IMR-90 (cell line): ENCODE results near the gene RASGRP3. TPM values are rescaled to one million over a fixed set of nuclear protein-coding genes. Genes with fewer than 3 reads are reported as not detected.

Experiments used
- ATAC-seq: fragments of 200-7000 bp; cut with Tn5 transposase; 2 replicates; pipeline ENCODE4 v1.9.1; 2020; ENCODE audit warnings: low read depth, mild to moderate bottlenecking, moderate library complexity
- BruUV-seq: library from RNA; stranded (reverse); fragments of 400-500 nt; replicated peaks from 2 replicates; lab custom pipeline; 2021; lab: Mats Ljungman, UMichigan
- CTCF ChIA-PET: fragments of 300-600 bp; formaldehyde crosslinking; extraction: SDS; loops from one replicate; lab custom pipeline; 2021; ENCODE audit warnings: antibody characterized with exemption; lab: Yijun Ruan, JAX
- POLR2A ChIA-PET: fragments of 300-600 bp; sonication (Branson Sonifier 250); formaldehyde crosslinking; loops from one replicate; lab custom pipeline; 2022; ENCODE audit warnings: antibody characterized with exemption; ENCODE audit not compliant: unreplicated experiment; lab: Charles Lee
- DNase-seq: peaks from one replicate; pipeline ENCODE4 v3.0.0; 2013
- H2AFZ ChIP-seq: replicated peaks from 2 replicates; pipeline ENCODE3; 2013; ENCODE audit warnings: low read length, mild to moderate bottlenecking; ENCODE audit not compliant: poor library complexity
- H2AK5ac ChIP-seq: 2 replicates; pipeline ENCODE4 v1.6.1; 2013; ENCODE audit warnings: low read depth, low read length, inconsistent platforms
- H2AK9ac ChIP-seq: replicated peaks from 2 replicates; pipeline ENCODE3; 2013; ENCODE audit warnings: mild to moderate bottlenecking, low read depth, low read length, moderate library complexity; ENCODE audit not compliant: poor library complexity
- H2BK120ac ChIP-seq: 2 replicates; pipeline ENCODE4 v1.6.1; 2013; ENCODE audit warnings: low read depth, low read length, inconsistent platforms
- H2BK15ac ChIP-seq: 3 replicates; pipeline ENCODE4 v1.6.1; 2013; ENCODE audit warnings: low read depth, low read length, inconsistent platforms
- H2BK20ac ChIP-seq: 2 replicates; pipeline ENCODE4 v1.6.1; 2013; ENCODE audit warnings: low read depth, mild to moderate bottlenecking, inconsistent platforms, low read length, moderate library complexity
- H2BK5ac ChIP-seq: 2 replicates; pipeline ENCODE4 v1.6.1; 2013; ENCODE audit warnings: mild to moderate bottlenecking, low read depth, low read length, inconsistent platforms; ENCODE audit not compliant: poor library complexity, severe bottlenecking
- H3K14ac ChIP-seq: replicated peaks from 2 replicates; pipeline ENCODE4 v1.6.1; 2013; ENCODE audit warnings: low read depth, low read length, inconsistent platforms
- H3K18ac ChIP-seq: 2 replicates; pipeline ENCODE4 v1.6.1; 2013; ENCODE audit warnings: low read depth, low read length, control low read depth
- H3K23ac ChIP-seq: 2 replicates; pipeline ENCODE4 v1.6.1; 2013; ENCODE audit warnings: low read depth, low read length, inconsistent platforms
- H3K27ac ChIP-seq: 2 replicates; pipeline ENCODE4 v1.5.1; 2013; ENCODE audit warnings: mild to moderate bottlenecking, control low read depth, low read length; ENCODE audit not compliant: insufficient read depth
- H3K27me3 ChIP-seq: 2 replicates; pipeline ENCODE4 v1.6.1; 2013; ENCODE audit warnings: low read length; ENCODE audit not compliant: control insufficient read depth, insufficient read depth
- H3K36me3 ChIP-seq: 2 replicates; pipeline ENCODE4 v1.6.1; 2013; ENCODE audit warnings: low read length, mixed read lengths; ENCODE audit not compliant: control insufficient read depth, insufficient read depth
- H3K4ac ChIP-seq: 2 replicates; pipeline ENCODE4 v1.6.1; 2013; ENCODE audit warnings: low read depth, low read length, inconsistent platforms
- H3K4me1 ChIP-seq: 2 replicates; pipeline ENCODE4 v1.6.1; 2013; ENCODE audit warnings: low read length, mixed read lengths; ENCODE audit not compliant: control insufficient read depth, insufficient read depth
- H3K4me2 ChIP-seq: 2 replicates; pipeline ENCODE4 v1.6.1; 2013; ENCODE audit warnings: low read depth, mild to moderate bottlenecking, control low read depth, low read length, moderate library complexity
- H3K4me3 ChIP-seq: 2 replicates; pipeline ENCODE4 v1.5.1; 2013; ENCODE audit warnings: low read depth, mild to moderate bottlenecking, control low read depth, low read length, moderate library complexity; ENCODE audit not compliant: insufficient read depth
- H3K56ac ChIP-seq: 2 replicates; pipeline ENCODE4 v1.6.1; 2013; ENCODE audit warnings: low read length, inconsistent platforms; ENCODE audit not compliant: insufficient read depth; ENCODE audit errors: extremely low read depth
- H3K79me1 ChIP-seq, 2 experiments: 2 replicates each; pipeline ENCODE4 v1.6.1; 2013; ENCODE audit warnings: low read length in 2 of 2, inconsistent platforms in 1 of 2, low read depth in 1 of 2
- H3K9ac ChIP-seq: 2 replicates; pipeline ENCODE4 v1.6.1; 2013; ENCODE audit warnings: low read depth, low read length, control low read depth
- H3K9me1 ChIP-seq: 2 replicates; pipeline ENCODE4 v1.6.1; 2013; ENCODE audit warnings: low read length, inconsistent platforms; ENCODE audit not compliant: insufficient read depth
- H3K9me3 ChIP-seq: 2 replicates; pipeline ENCODE4 v1.6.1; 2013; ENCODE audit warnings: low read length; ENCODE audit not compliant: control insufficient read depth, insufficient read depth
- H4K20me1 ChIP-seq: 2 replicates; pipeline ENCODE4 v1.6.1; 2013; ENCODE audit warnings: low read length, inconsistent platforms; ENCODE audit not compliant: insufficient read depth
- H4K5ac ChIP-seq: 2 replicates; pipeline ENCODE4 v1.6.1; 2013; ENCODE audit warnings: mild to moderate bottlenecking, low read depth, low read length, control low read depth
- H4K8ac ChIP-seq, 2 experiments: 2 replicates each; pipeline ENCODE4 v1.6.1; 2013; ENCODE audit warnings: low read depth in 2 of 2, low read length in 2 of 2, control low read depth in 1 of 2, inconsistent platforms in 1 of 2
- H4K91ac ChIP-seq: 2 replicates; pipeline ENCODE4 v1.6.1; 2013; ENCODE audit warnings: low read depth, low read length, inconsistent platforms; ENCODE audit not compliant: insufficient read depth
- BHLHE40 ChIP-seq: fragments of 150-350 bp; IDR thresholded peaks from 2 replicates; pipeline ENCODE4 v1.6.1; 2016; ENCODE audit warnings: mild to moderate bottlenecking, low read depth, low read length
- CEBPB ChIP-seq: IDR thresholded peaks from 2 replicates; pipeline ENCODE4 v1.6.1; 2012; ENCODE audit warnings: low read depth, low read length, improper control_type of control experiment
- CHD1 ChIP-seq: IDR thresholded peaks from 2 replicates; pipeline ENCODE4 v1.6.1; 2012; ENCODE audit warnings: low read depth, low read length, improper control_type of control experiment
- FOS ChIP-seq: fragments of 150-350 bp; IDR thresholded peaks from 2 replicates; pipeline ENCODE4 v1.6.1; 2016; ENCODE audit warnings: low read depth, low read length
- MAFK ChIP-seq: IDR thresholded peaks from 2 replicates; pipeline ENCODE4 v1.6.1; 2012; ENCODE audit warnings: low read depth, low read length, improper control_type of control experiment
- MAZ ChIP-seq: IDR thresholded peaks from 2 replicates; pipeline ENCODE4 v1.6.1; 2012; ENCODE audit warnings: low read depth, mild to moderate bottlenecking, low read length, improper control_type of control experiment, moderate library complexity, borderline replicate concordance
- MXI1 ChIP-seq: IDR thresholded peaks from 2 replicates; pipeline ENCODE4 v1.6.1; 2012; ENCODE audit warnings: low read depth, mild to moderate bottlenecking, low read length, moderate library complexity, borderline replicate concordance
- NFE2L2 ChIP-seq: fragments of 150-350 bp; IDR thresholded peaks from 2 replicates; pipeline ENCODE4 v1.6.1; 2016; ENCODE audit warnings: low read depth, mild to moderate bottlenecking, low read length
- POLR2A ChIP-seq: IDR thresholded peaks from 2 replicates; pipeline ENCODE4 v1.6.1; 2012; ENCODE audit warnings: mild to moderate bottlenecking, low read depth, low read length
- RAD21 ChIP-seq: IDR thresholded peaks from 2 replicates; pipeline ENCODE4 v1.6.1; 2012; ENCODE audit warnings: low read length, improper control_type of control experiment
- RCOR1 ChIP-seq: IDR thresholded peaks from 2 replicates; pipeline ENCODE4 v1.6.1; 2012; ENCODE audit warnings: mild to moderate bottlenecking, low read length, improper control_type of control experiment; ENCODE audit not compliant: insufficient replicate concordance
- RFX5 ChIP-seq: IDR thresholded peaks from 2 replicates; pipeline ENCODE4 v1.8.0; 2012; ENCODE audit warnings: low read depth, mild to moderate bottlenecking, low read length, moderate library complexity
- SMC3 ChIP-seq: fragments of 150-350 bp; IDR thresholded peaks from 2 replicates; pipeline ENCODE4 v1.6.1; 2016; ENCODE audit warnings: low read depth, mild to moderate bottlenecking, antibody characterized with exemption, low read length, moderate library complexity
- WGBS, 2 experiments: methylation state at CpG; one replicate each; pipeline versions ENCODE4 v1.1.5 to v1.1.7; 2013; ENCODE audit warnings: missing lambda C conversion rate in 2 of 2; ENCODE audit not compliant: insufficient read length in 1 of 2; ENCODE audit errors: extremely low coverage in 2 of 2; 5-methylcytosine and 5-hydroxymethylcytosine counted together
- dilution Hi-C: fragments of 300-500 bp; cut with HindIII; formaldehyde crosslinking; loops from one replicate; pipeline ENCODE4 v1.14.3; 2018; ENCODE audit warnings: low sequenced_read_pairs; ENCODE audit not compliant: unreplicated experiment
- in situ Hi-C: fragments of 300-500 bp; cut with MboI; formaldehyde crosslinking; loops from 3 replicates; pipeline ENCODE4 v1.14.3; 2019; ENCODE audit warnings: low sequenced_read_pairs, inconsistent platforms, mixed read lengths
- intact Hi-C: fragments of 100-400 bp; cut with micrococcal nuclease; formaldehyde crosslinking; loops from 2 replicates; pipeline ENCODE4 v1.10.0; 2022
- polyA plus RNA-seq, 3 experiments: library from polyadenylated mRNA; depleted of rRNA; stranded (reverse); fragments of >200 nt; gene quantifications; 2 replicates each; pipeline ENCODE4 v1.2.3, GENCODE V29; 2012; ENCODE audit warnings: low replicate concordance in 1 of 3
- total RNA-seq: library from RNA; depleted of rRNA; stranded (reverse); fragments of >200 nt; gene quantifications from 2 replicates; pipeline ENCODE4 v1.2.3, GENCODE V29; 2012
- TF ChIP-seq, protein P1 (sequence below): fragments of 150-350 bp; IDR thresholded peaks from 2 replicates; pipeline ENCODE4 v1.6.1; 2016; ENCODE audit warnings: low read depth, mild to moderate bottlenecking, low read length, moderate library complexity, borderline replicate concordance
- TF ChIP-seq, protein P2 (sequence below): conservative IDR thresholded peaks from 2 replicates; pipeline ENCODE4 v1.5.1; 2012; ENCODE audit warnings: mild to moderate bottlenecking, low read depth, low read length, improper control_type of control experiment
- TF ChIP-seq, protein P3 (sequence below): fragments of 150-350 bp; IDR thresholded peaks from 2 replicates; pipeline ENCODE4 v1.6.1; 2017; ENCODE audit warnings: mild to moderate bottlenecking, antibody characterized with exemption, low read length, low read depth

RASGRP3 gene
- total and polyA plus RNA-seq, 2 of the 4 experiments (the other 2 are of a cell fraction), result 1.7 to 3.0 TPM

DNA sequence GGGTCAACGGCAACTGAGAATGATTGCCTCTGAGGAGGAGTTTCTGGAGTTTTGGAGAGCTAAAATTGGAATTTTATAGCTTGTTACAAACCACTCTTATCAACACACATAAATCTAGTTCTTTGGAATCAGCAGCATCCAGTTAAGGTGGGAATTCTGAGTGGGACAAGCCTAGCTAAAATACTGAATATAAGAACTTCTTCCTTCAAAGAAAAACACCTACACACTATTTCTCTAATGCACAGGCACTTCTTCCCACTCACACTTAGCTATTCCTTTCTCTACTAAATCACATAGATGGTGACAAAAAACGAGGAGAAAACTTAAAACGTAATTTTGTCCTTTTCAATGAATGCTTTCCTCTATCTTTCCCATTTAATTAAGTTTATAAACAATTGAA lies 79.2 kb downstream of the RASGRP3 start:
- POLR2A ChIA-PET, result no interaction called here
- in situ Hi-C loops (loop anchor here (25.0 kb wide), 1 partner anchor 768 kb away; no protein-coding TSS in a partner anchor), intact Hi-C loops (no loop called here), dilution Hi-C loops (no loop called here)
- Histone ChIP-seq H2BK120ac (no peak overlapping the region), H3K56ac (no peak overlapping the region), H3K4ac (no peak overlapping the region), H2BK20ac (no peak overlapping the region), H3K27me3 (no peaks in the 10 kb centered on the region), H4K8ac (no peak overlapping the region), H3K79me1 (no peaks in the 10 kb centered on the region), H3K9me1 (no peaks in the 10 kb centered on the region), H2BK15ac (no peak overlapping the region), H2AK9ac (no peak overlapping the region), H3K36me3 (no peaks in the 10 kb centered on the region), H3K4me1 (peaks cover 14% of the 10 kb centered on the region), H3K27ac (no peak overlapping the region), H3K9ac (no peak overlapping the region), H4K91ac (no peak overlapping the region), H3K4me3 (no peak overlapping the region), H2BK5ac (no peak overlapping the region), H3K9me3 (no peaks in the 10 kb centered on the region), H3K4me2 (no peak overlapping the region), H3K14ac (no peak overlapping the region), H4K5ac (no peak overlapping the region), H3K18ac (no peak overlapping the region), H4K20me1 (no peaks in the 10 kb centered on the region), H2AFZ (no peak overlapping the region), H3K23ac (no peak overlapping the region), H2AK5ac (no peak overlapping the region)
- CTCF ChIA-PET, result no interaction called here
- no TSS peak for BruUV-seq
- no peak for TF ChIP-seq RAD21
- TF ChIP-seq NFE2L2, result no peak
- TF ChIP-seq, protein P1, sequence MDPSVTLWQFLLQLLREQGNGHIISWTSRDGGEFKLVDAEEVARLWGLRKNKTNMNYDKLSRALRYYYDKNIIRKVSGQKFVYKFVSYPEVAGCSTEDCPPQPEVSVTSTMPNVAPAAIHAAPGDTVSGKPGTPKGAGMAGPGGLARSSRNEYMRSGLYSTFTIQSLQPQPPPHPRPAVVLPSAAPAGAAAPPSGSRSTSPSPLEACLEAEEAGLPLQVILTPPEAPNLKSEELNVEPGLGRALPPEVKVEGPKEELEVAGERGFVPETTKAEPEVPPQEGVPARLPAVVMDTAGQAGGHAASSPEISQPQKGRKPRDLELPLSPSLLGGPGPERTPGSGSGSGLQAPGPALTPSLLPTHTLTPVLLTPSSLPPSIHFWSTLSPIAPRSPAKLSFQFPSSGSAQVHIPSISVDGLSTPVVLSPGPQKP, result no peak
- TF ChIP-seq SMC3, result no peak
- TF ChIP-seq RFX5, result no peak
- TF ChIP-seq CEBPB, result no peak
- no peak for TF ChIP-seq CHD1
- TF ChIP-seq MAZ, result no peak
- no peak for TF ChIP-seq FOS
- no peak for TF ChIP-seq RCOR1
- TF ChIP-seq MXI1, result no peak
- TF ChIP-seq, protein P2, sequence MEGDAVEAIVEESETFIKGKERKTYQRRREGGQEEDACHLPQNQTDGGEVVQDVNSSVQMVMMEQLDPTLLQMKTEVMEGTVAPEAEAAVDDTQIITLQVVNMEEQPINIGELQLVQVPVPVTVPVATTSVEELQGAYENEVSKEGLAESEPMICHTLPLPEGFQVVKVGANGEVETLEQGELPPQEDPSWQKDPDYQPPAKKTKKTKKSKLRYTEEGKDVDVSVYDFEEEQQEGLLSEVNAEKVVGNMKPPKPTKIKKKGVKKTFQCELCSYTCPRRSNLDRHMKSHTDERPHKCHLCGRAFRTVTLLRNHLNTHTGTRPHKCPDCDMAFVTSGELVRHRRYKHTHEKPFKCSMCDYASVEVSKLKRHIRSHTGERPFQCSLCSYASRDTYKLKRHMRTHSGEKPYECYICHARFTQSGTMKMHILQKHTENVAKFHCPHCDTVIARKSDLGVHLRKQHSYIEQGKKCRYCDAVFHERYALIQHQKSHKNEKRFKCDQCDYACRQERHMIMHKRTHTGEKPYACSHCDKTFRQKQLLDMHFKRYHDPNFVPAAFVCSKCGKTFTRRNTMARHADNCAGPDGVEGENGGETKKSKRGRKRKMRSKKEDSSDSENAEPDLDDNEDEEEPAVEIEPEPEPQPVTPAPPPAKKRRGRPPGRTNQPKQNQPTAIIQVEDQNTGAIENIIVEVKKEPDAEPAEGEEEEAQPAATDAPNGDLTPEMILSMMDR, result no peak
- no peak for TF ChIP-seq MAFK
- no peak for TF ChIP-seq POLR2A
- TF ChIP-seq, protein P3, sequence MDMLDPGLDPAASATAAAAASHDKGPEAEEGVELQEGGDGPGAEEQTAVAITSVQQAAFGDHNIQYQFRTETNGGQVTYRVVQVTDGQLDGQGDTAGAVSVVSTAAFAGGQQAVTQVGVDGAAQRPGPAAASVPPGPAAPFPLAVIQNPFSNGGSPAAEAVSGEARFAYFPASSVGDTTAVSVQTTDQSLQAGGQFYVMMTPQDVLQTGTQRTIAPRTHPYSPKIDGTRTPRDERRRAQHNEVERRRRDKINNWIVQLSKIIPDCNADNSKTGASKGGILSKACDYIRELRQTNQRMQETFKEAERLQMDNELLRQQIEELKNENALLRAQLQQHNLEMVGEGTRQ, result no peak
- no peak for TF ChIP-seq BHLHE40
- DNase-seq (no peak), ATAC-seq (no peak)
- no CpG with 5 or more reads among the region's 3 CpGs for WGBS, 2 experiments
